Muscle of arm (tissue), 12 donors: Measurements from ENCODE around the gene LMAN2L. TPM values are rescaled to one million over a fixed set of nuclear protein-coding genes. Genes with fewer than 3 reads are reported as not detected.

Experiments
- DNase-seq: peaks from one replicate; pipeline ENCODE4 v3.0.0-alpha.2; 2013
- polyA plus RNA-seq, 12 donors: library from polyadenylated mRNA; unstranded; fragments of 120-200 nt; gene quantifications; one replicate each; pipeline ENCODE4 v1.2.1, GENCODE V29; 2013; ENCODE audit not compliant: insufficient read length in 12 of 12

The LMAN2L gene
- polyA plus RNA-seq, 12 donors, result 19.1 to 32.5 (median 26.8) TPM; not detected in 1

- DNase-seq, result no peak
Measured at GRCh38 chr2:96726131-96726530, 13.7 kb downstream of the LMAN2L start.

GRCh38 chr2:96716388-96716787 is 23.5 kb downstream of the LMAN2L start:
- DNase-seq, result no peak

GRCh38 chr2:96715658-96716057 is 24.2 kb downstream of the LMAN2L start:
- DNase-seq, result no peak

GRCh38 chr2:96710985-96711384 is 28.9 kb downstream of the LMAN2L start:
- DNase-seq, result no peak

GRCh38 chr2:96703021-96703751 is 36.7 kb downstream of the LMAN2L start:
- no peak for DNase-seq

- DNase-seq, result no peak
Measured at GRCh38 chr2:96702098-96702785, 37.6 kb downstream of the LMAN2L start.

- no peak for DNase-seq
Measured at GRCh38 chr2:96701636-96702035, 38.2 kb downstream of the LMAN2L start.

GRCh38 chr2:96700086-96700485 is 39.8 kb downstream of the LMAN2L start:
- DNase-seq, result no peak

GRCh38 chr2:96699621-96700020 is 40.2 kb downstream of the LMAN2L start:
- no peak for DNase-seq

- no peak for DNase-seq
Measured at GRCh38 chr2:96699021-96699420, 40.8 kb downstream of the LMAN2L start.

- DNase-seq, result no peak
Measured at GRCh38 chr2:96698221-96698861, 41.5 kb downstream of the LMAN2L start.

- DNase-seq, result no peak
Measured at GRCh38 chr2:96697476-96697875, 42.4 kb downstream of the LMAN2L start.

GRCh38 chr2:96695602-96696001 is 44.3 kb downstream of the LMAN2L start:
- no peak for DNase-seq

GRCh38 chr2:96694816-96695455 is 44.9 kb downstream of the LMAN2L start:
- DNase-seq, result no peak

GRCh38 chr2:96694279-96694678 is 45.6 kb downstream of the LMAN2L start:
- DNase-seq, result no peak

GRCh38 chr2:96693286-96694200 is 46.3 kb downstream of the LMAN2L start:
- no peak for DNase-seq

- no peak for DNase-seq
Measured at GRCh38 chr2:96692094-96692971, 47.5 kb downstream of the LMAN2L start.

GRCh38 chr2:96691022-96691612 is 48.7 kb downstream of the LMAN2L start:
- no peak for DNase-seq

GRCh38 chr2:96690306-96691021 is 49.4 kb downstream of the LMAN2L start:
- DNase-seq, result no peak
